HPDE6-E6E7 (cell line): Measurements from ENCODE around the gene CLDN19.

Source experiments
- DNase-seq: peaks from one replicate; pipeline ENCODE4 v3.0.0; 2011; ENCODE audit warnings: missing footprints; ENCODE audit errors: extremely low spot score

CLDN19 gene

GRCh38 chr1:42739753-42740700 lies at the start of gene CLDN19:
Gene CLDN19 (minus strand): TSS chr1:42740236. CDS start chr1:42740063, 173 bp downstream.
- no peak for DNase-seq

GRCh38 chr1:42788021-42788420 lies 48.0 kb upstream of the CLDN19 start:
- no peak for DNase-seq

- no peak for DNase-seq
Observed at GRCh38 chr1:42786097-42786496, 46.1 kb upstream of the CLDN19 start.

GRCh38 chr1:42784946-42785693 lies 45.1 kb upstream of the CLDN19 start, which contains the start of gene TMEM269:
Gene TMEM269 (plus strand): TSS chr1:42784991. CDS start chr1:42789894, 4,903 bp downstream.
- DNase-seq = no peak

- no peak for DNase-seq
Observed at GRCh38 chr1:42784547-42784945, 44.5 kb upstream of the CLDN19 start.

GRCh38 chr1:42783092-42783491 lies 43.1 kb upstream of the CLDN19 start:
- no peak for DNase-seq

GRCh38 chr1:42780176-42780575 lies 40.1 kb upstream of the CLDN19 start:
- no peak for DNase-seq

- DNase-seq = no peak
Observed at GRCh38 chr1:42779725-42780124, 39.7 kb upstream of the CLDN19 start.

GRCh38 chr1:42777852-42778251 lies 37.8 kb upstream of the CLDN19 start:
- peak; percentile 36 for DNase-seq

GRCh38 chr1:42776502-42776901 lies 36.5 kb upstream of the CLDN19 start:
- DNase-seq = no peak

- no peak for DNase-seq
Observed at GRCh38 chr1:42774928-42775526, 35.0 kb upstream of the CLDN19 start.

GRCh38 chr1:42773420-42773819 lies 33.4 kb upstream of the CLDN19 start:
- DNase-seq = no peak

GRCh38 chr1:42769811-42770210 lies 29.8 kb upstream of the CLDN19 start:
- no peak for DNase-seq

- DNase-seq = no peak
Observed at GRCh38 chr1:42768172-42768571, 28.1 kb upstream of the CLDN19 start.

- no peak for DNase-seq
Observed at GRCh38 chr1:42767510-42768000, 27.5 kb upstream of the CLDN19 start.

GRCh38 chr1:42766741-42767509 lies 26.9 kb upstream of the CLDN19 start, which contains the start of the genes C1orf50 and P3H1:
Gene C1orf50 (plus strand): TSS chr1:42767249. CDS start chr1:42767312, 63 bp downstream.
Gene P3H1 (minus strand): TSS chr1:42767028. CDS start chr1:42766971, 57 bp downstream.
- peak; percentile 95 for DNase-seq

GRCh38 chr1:42765832-42766740 lies 26.1 kb upstream of the CLDN19 start:
- peak; percentile 42 for DNase-seq

- no peak for DNase-seq
Observed at GRCh38 chr1:42765269-42765668, 25.2 kb upstream of the CLDN19 start.

GRCh38 chr1:42762269-42762668 lies 22.2 kb upstream of the CLDN19 start:
- no peak for DNase-seq

GRCh38 chr1:42761567-42761966 lies 21.5 kb upstream of the CLDN19 start:
- DNase-seq = no peak
